Loucy (cell line): ENCODE data around the gene IMPG1.

Experiments
- H2AFZ ChIP-seq: fragments of 200-600 bp; sonication (generic); 2 replicates; pipeline ENCODE4 v1.6.0; 2016; ENCODE audit warnings: antibody characterized with exemption, mild to moderate bottlenecking, low read length, moderate library complexity
- H3F3A ChIP-seq: fragments of 200-600 bp; 2 replicates; pipeline ENCODE4 v1.6.0; 2016; ENCODE audit warnings: antibody characterized with exemption, low read depth, mild to moderate bottlenecking
- H3K27me3 ChIP-seq: fragments of 200-600 bp; sonication (generic); 2 replicates; pipeline ENCODE4 v1.6.1; 2014; ENCODE audit warnings: low read length, mild to moderate bottlenecking; ENCODE audit not compliant: insufficient read depth, poor library complexity, severe bottlenecking
- H3K36me3 ChIP-seq: fragments of 200-600 bp; sonication (generic); 2 replicates; pipeline ENCODE4 v1.6.1; 2016; ENCODE audit warnings: low read length; ENCODE audit not compliant: insufficient read depth
- H3K4me1 ChIP-seq: fragments of 200-600 bp; sonication (generic); 2 replicates; pipeline ENCODE4 v1.5.1; 2014; ENCODE audit warnings: low read length, mild to moderate bottlenecking; ENCODE audit not compliant: insufficient read depth, poor library complexity, severe bottlenecking
- H3K4me2 ChIP-seq: fragments of 200-600 bp; sonication (generic); 2 replicates; pipeline ENCODE4 v1.6.0; 2014; ENCODE audit warnings: antibody characterized with exemption, low read length, low read depth, mild to moderate bottlenecking; ENCODE audit not compliant: poor library complexity, severe bottlenecking
- H3K4me3 ChIP-seq: fragments of 200-600 bp; sonication (generic); 2 replicates; pipeline ENCODE4 v1.5.1; 2014; ENCODE audit warnings: low read length, mild to moderate bottlenecking, mixed read lengths; ENCODE audit not compliant: poor library complexity, severe bottlenecking
- H3K79me2 ChIP-seq: fragments of 200-600 bp; sonication (generic); 2 replicates; pipeline ENCODE4 v1.6.1; 2014; ENCODE audit warnings: low read length; ENCODE audit not compliant: insufficient read depth
- H3K9ac ChIP-seq: fragments of 200-600 bp; sonication (generic); 2 replicates; pipeline ENCODE4 v1.6.0; 2014; ENCODE audit warnings: mild to moderate bottlenecking, low read depth, low read length, moderate library complexity; ENCODE audit not compliant: poor library complexity, severe bottlenecking
- H3K9me2 ChIP-seq: fragments of 200-600 bp; sonication (generic); replicated peaks from 2 replicates; pipeline ENCODE4 v1.6.1; 2016; ENCODE audit warnings: low read depth, low read length, mixed read lengths
- H3K9me3 ChIP-seq: fragments of 200-600 bp; sonication (generic); 2 replicates; pipeline ENCODE4 v1.6.1; 2014; ENCODE audit warnings: mild to moderate bottlenecking, antibody characterized with exemption, low read length, low read depth; ENCODE audit not compliant: insufficient read depth
- H4K20me1 ChIP-seq: fragments of 200-600 bp; sonication (generic); 2 replicates; pipeline ENCODE4 v1.6.0; 2014; ENCODE audit warnings: antibody characterized with exemption, low read length, mild to moderate bottlenecking; ENCODE audit not compliant: insufficient read depth, poor library complexity, severe bottlenecking
- CTCF ChIP-seq: fragments of 200-600 bp; sonication (generic); conservative IDR thresholded peaks from 2 replicates; pipeline ENCODE4 v1.5.1; 2014; ENCODE audit warnings: mild to moderate bottlenecking, antibody characterized with exemption, low read length
- EZH2phosphoT487 ChIP-seq: fragments of 200-600 bp; IDR thresholded peaks from 2 replicates; pipeline ENCODE4 v1.6.1; 2018; ENCODE audit warnings: antibody characterized with exemption, mild to moderate bottlenecking, moderate library complexity, borderline replicate concordance

The IMPG1 gene

GRCh38 chr6:75991941-75992340 lies 80.5 kb downstream of the IMPG1 start:
- no peak for TF ChIP-seq EZH2phosphoT487
- TF ChIP-seq CTCF = no peak
- H3F3A ChIP-seq = no peaks in the 10 kb centered on the region
- no peaks in the 10 kb centered on the region for H3K36me3 ChIP-seq
- H3K4me3 ChIP-seq = no peak overlapping the region
- H3K9me3 ChIP-seq = no peaks in the 10 kb centered on the region
- H3K27me3 ChIP-seq = no peaks in the 10 kb centered on the region
- H3K9ac ChIP-seq = no peak overlapping the region
- H2AFZ ChIP-seq = no peak overlapping the region
- no peak overlapping the region for H3K4me2 ChIP-seq
- no peaks in the 10 kb centered on the region for H3K79me2 ChIP-seq
- H3K9me2 ChIP-seq = no peaks in the 10 kb centered on the region
- H3K4me1 ChIP-seq = no peaks in the 10 kb centered on the region
- no peaks in the 10 kb centered on the region for H4K20me1 ChIP-seq

GRCh38 chr6:75986935-75987334 lies 85.5 kb downstream of the IMPG1 start:
- Histone ChIP-seq H2AFZ (no peak overlapping the region), H3F3A (no peaks in the 10 kb centered on the region), H3K9me3 (no peaks in the 10 kb centered on the region), H3K9me2 (no peaks in the 10 kb centered on the region), H3K4me3 (no peak overlapping the region), H3K4me2 (no peak overlapping the region), H3K27me3 (no peaks in the 10 kb centered on the region), H3K9ac (no peak overlapping the region), H3K79me2 (no peaks in the 10 kb centered on the region), H3K4me1 (no peaks in the 10 kb centered on the region), H3K36me3 (no peaks in the 10 kb centered on the region), H4K20me1 (no peaks in the 10 kb centered on the region)
- TF ChIP-seq CTCF (no peak), EZH2phosphoT487 (no peak)

GRCh38 chr6:75975904-75976303 lies 96.6 kb downstream of the IMPG1 start:
- no peaks in the 10 kb centered on the region for H3F3A ChIP-seq
- no peaks in the 10 kb centered on the region for H3K79me2 ChIP-seq
- no peaks in the 10 kb centered on the region for H3K27me3 ChIP-seq
- H4K20me1 ChIP-seq = no peaks in the 10 kb centered on the region
- H3K9ac ChIP-seq = no peak overlapping the region
- TF ChIP-seq EZH2phosphoT487 = no peak
- H2AFZ ChIP-seq = no peak overlapping the region
- no peaks in the 10 kb centered on the region for H3K36me3 ChIP-seq
- no peaks in the 10 kb centered on the region for H3K9me2 ChIP-seq
- H3K4me2 ChIP-seq = no peak overlapping the region
- 0 out of 2 replicates have a peak, but pooled peaks cover 6% of the 10 kb centered on the region for H3K9me3 ChIP-seq
- H3K4me1 ChIP-seq = no peaks in the 10 kb centered on the region
- no peak overlapping the region for H3K4me3 ChIP-seq

- Histone ChIP-seq H4K20me1 (no peaks in the 10 kb centered on the region), H3K27me3 (no peaks in the 10 kb centered on the region), H3K9me3 (0 out of 2 replicates have a peak, but pooled peaks cover 3% of the 10 kb centered on the region), H3K4me3 (no peak overlapping the region), H3K9ac (no peak overlapping the region), H3K79me2 (no peaks in the 10 kb centered on the region), H2AFZ (no peak overlapping the region), H3F3A (no peaks in the 10 kb centered on the region), H3K4me2 (no peak overlapping the region), H3K9me2 (no peaks in the 10 kb centered on the region), H3K4me1 (no peaks in the 10 kb centered on the region), H3K36me3 (no peaks in the 10 kb centered on the region)
- TF ChIP-seq EZH2phosphoT487 = no peak
- TF ChIP-seq CTCF = no peak
Measured at GRCh38 chr6:75970093-75970492, 102.4 kb downstream of the IMPG1 start.
